GM21423 (cell line): Measurements from ENCODE around the gene CCDC167.
"Not testable (repeated sequence)": the region's sequence is repeated elsewhere in the genome, so short reads cannot be mapped to it uniquely, and the experiment has no call there.

Experiments
- ATAC-seq: cut with Tn5 transposase; IDR thresholded peaks from one replicate; pipeline ENCODE4 v1.9.1; 2021; ENCODE audit warnings: mild to moderate bottlenecking, moderate library complexity; ENCODE audit not compliant: unreplicated experiment

Gene CCDC167

DNA sequence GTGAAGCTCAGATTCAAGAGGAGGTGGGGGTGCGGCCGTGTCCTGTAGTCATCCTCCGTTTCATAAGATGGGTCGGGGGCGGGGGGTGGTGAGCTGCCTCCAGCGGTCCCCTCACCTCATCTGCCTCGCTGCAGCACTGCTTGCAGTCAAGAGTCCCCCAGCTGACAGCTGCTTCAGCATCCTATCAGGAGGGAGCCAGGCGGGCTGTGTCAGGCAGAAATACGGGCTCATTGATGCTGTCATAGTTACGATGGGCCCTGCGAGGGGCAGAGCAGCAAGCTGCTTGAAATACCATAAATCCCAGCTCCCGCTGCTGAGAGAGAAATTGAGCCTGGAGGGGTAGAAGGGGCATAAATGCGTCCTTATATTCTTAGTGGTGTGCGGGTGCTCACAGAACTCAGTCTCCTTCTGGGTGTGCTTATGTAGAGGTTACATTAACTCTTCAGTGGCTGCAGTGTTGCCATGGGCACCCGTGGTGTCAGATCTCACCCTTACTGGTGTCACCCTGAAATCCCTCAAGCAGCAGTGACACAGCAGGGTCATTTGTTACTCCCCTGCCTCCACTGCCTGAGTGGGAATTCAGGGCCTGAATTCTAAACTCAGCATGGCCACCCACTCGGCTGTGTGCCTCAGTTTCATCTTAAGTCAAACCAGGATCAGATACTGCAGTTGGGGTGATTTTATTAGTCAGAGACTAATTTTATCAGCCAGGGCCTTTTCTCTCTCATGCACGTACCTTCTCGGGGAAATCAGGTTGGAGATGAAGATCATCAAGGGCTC lies 21.8 kb downstream of the CCDC167 start:
- ATAC-seq: no peak

DNA sequence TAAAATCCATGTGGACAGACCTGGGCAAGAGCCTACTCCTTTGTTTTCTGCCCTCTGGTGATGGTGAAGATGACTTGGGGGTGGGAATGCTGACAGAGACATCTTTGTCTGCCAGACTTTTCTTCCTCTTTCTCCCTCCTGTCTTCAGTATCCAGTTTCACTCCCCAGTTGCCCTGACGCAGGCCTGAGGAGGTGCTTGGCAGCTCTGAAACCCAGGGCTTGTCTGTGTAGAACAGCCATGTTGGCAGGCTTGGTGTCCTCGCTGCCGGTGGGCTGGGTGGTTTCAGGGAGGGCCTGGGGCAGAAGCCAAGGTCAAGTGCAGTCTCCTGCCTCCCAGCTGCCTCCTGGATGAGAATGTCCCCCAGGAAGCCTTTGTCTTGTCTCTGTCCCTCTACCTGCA lies 22.5 kb downstream of the CCDC167 start:
- no peak for ATAC-seq

- no peak for ATAC-seq
Measured at GRCh38 chr6:37474316-37474715, 25.4 kb downstream of the CCDC167 start.

GRCh38 chr6:37473364-37474095 lies 26.2 kb downstream of the CCDC167 start:
- no peak for ATAC-seq

GRCh38 chr6:37467718-37468117 lies 32.0 kb downstream of the CCDC167 start:
- ATAC-seq: no peak

DNA sequence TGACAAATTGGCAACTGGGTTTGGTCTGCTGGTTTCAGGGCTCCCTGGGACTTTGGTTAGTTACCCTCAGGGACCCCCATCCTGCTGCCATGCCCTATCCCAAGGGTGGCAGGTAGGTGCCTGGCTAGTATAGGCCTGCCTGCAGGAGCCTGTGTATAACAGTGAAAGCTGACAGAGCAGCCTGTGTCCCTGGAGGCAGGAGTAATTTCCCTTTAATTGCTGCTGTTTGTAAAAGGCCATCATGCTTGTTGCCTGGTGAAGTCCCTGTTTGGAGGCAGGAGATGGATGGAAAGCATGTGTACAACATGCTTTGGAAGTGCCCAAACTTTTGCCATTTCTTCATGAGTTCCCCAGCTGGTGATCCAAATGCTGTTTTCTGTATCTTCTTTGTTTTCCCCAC lies 36.6 kb downstream of the CCDC167 start:
- no peak for ATAC-seq

- no peak for ATAC-seq
Measured at GRCh38 chr6:37460805-37461204, 38.9 kb downstream of the CCDC167 start.

DNA sequence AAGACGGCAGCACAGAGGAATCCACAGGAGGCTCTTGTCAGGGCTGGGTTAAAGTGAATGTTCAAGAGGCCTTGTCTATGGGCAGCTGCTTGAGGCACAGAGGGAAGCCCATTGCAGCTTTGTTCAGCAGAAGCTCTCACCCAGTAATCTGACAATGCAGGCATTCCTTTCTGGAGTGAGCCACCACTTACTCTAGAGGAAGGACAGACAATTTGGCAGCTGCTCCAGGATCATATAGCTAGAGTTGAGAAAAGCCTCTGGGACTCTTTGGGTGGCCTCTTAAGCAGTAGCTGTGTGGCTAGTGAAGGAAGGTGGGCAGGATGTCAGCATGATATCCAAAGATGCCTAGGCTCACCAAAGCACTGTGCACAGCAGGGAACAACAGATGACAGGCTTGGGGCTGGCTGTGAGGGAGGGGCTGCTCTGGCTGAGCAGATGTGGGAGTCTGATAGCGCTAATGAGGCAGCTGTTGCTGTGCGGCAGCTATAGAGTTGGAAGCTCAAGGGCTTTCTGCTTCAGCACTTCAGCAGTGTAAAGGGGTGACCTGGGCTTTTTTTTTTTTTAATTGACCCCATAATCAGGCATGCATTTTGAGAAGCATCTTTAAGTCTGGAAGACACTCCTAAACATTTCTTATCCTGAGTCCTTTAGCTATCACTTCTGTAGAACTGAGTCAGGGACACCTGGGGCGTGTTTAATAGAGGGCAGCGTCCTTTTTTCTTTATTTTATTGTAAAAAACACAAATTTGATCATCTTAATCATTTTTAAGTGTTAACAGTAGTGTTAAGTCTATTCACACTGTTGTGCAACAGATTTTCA lies 39.5 kb downstream of the CCDC167 start:
- ATAC-seq: no peak

DNA sequence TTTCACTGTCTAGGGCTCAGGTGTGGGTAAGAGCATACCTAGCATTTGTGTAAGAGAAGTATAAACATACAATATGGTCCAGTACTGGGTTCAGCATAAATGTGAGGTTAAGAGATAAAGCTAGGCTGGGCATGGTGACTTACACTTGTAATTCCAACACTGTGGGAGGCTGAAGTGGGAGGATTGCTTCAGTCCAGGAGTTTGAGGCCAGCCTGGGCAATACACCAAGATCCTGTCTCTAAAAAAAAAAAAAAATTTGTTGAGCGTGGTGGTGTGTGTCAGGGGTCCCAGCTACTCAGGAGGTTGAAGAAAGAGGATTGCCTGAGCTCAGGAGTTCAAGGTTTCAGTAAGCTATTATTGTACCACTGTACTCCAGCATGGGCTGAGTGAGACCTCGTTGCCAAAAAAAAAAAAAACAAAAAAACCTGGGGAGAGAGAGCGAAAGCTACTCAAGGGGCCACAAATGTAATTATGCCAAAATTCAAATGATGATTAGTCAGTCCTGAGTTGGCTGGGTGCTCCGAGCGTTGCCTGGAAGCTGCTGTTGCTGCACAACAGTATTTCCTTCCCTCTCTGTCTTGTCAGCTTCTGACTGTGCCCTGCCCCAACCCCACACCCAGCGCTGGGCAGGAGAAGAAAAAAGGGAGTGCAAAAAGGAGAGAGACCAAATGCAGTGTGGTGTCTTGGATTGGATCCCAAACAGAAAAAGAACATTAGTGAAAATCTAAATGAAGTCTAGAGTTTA lies 42.7 kb downstream of the CCDC167 start:
- no peak for ATAC-seq

DNA sequence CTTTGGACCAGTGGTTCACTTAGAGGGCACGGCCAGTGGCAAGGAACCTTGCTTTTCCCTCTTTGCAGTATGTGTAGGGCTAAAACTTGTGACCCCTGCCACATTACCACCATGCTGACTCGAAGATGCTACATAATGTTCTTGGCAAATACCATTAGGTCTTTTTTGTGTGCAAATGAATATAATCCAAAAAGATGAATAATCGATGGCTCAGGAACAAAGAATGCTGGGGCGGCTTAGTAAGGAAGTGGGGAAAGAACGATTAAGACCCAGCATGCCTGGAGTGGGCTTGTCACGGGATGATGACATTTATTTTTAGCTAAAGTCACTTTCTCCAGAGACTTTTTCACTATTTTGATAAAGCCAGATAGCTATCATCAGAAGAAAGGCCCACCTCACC lies 43.6 kb downstream of the CCDC167 start:
- no peak for ATAC-seq

DNA sequence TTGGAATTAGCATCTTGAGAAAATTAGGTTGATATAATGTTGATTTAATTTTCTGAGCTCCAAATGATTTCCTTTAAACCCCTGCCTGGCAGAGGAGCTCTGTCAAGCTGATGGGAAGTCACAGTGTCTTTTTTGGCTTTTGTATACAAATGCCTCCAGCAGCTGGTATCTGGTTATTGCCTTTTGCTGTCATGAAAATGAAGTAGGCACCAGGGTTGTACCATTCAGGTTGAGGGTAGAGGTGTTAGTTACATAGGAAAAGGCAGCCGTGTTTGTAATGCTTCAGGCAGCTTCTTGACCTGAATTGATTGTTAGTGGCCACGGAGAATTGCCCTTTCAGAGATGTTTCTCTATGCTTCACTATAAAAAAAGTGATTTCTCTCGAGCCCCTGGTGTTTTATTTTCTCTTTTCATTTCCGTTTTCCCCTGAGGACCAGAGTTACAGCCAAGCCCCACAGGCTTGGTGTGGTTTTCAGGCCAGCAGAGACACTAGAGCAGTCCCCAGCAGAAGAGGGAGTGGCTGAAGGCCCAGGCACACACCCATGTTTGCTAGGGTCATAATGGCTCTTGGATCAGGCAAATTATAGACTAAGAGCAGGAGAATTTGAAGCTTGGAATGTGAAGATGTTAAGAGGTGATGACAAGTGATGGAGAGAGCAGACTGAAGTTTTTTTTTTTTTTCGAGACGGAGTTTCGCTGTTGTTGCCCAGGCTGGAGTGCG lies 45.1 kb downstream of the CCDC167 start:
- no peak for ATAC-seq

GRCh38 chr6:37452522-37452921 lies 47.2 kb downstream of the CCDC167 start:
- no peak for ATAC-seq

- ATAC-seq: no peak
Measured at GRCh38 chr6:37451441-37452193, 48.1 kb downstream of the CCDC167 start.

DNA sequence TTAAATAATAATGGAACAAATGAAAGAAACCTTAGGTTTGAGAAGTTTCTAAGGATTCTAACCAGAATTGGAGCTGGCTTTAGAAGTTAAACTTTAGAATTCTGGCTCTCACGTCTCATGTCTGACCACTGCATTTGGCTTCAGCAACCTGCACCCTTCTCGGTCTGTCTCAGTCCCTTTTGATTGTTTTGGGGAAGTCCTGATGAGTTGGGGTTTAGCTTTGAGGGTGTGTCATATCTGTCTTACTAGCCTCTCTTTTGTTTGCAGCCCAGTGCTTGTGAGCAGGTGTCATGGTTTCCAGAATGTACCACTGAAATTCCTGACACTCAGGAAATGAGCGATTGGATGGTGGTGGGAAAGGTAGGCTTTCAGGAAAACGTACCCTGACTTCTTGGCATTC lies 49.7 kb downstream of the CCDC167 start:
- no peak for ATAC-seq

- not testable (repeated sequence) for ATAC-seq
Measured at GRCh38 chr6:37443216-37443542, 56.5 kb downstream of the CCDC167 start.

DNA sequence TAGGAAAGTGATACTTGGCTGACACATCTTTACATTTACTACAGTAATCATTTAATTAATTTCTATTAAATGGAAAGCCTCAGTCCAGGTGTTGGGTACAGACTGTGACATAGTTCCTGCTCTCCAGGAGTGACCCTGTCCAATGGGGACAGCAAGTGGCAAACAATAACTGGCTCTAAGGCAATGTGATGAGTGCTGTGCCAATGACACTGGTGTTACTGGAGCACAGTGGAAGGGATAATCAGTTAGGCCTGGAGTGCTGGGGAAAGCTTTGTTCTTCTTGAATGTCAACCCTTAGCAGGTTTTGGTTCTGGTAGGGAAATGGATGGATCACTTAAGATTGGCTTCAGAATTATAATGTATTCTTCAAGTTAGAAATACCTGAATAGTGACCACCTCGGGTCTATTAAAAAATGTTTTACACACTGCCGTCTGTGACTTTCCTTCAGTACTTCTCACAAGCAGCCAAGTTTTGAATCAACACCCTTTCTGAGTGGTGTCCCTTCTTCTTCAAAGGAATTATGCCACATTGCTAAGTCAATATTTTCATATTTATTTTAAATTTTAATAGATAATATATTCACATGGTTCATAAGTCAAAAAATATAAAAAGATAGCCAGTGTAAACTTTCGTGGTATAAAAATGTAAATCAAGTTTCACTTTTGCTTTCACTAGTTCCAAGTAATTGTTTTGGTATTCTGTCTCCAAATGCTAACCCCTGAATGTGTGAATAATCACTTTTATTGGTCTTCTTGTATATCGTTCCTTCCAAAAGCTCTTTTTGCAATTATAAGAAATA lies 57.1 kb downstream of the CCDC167 start:
- ATAC-seq: no peak

DNA sequence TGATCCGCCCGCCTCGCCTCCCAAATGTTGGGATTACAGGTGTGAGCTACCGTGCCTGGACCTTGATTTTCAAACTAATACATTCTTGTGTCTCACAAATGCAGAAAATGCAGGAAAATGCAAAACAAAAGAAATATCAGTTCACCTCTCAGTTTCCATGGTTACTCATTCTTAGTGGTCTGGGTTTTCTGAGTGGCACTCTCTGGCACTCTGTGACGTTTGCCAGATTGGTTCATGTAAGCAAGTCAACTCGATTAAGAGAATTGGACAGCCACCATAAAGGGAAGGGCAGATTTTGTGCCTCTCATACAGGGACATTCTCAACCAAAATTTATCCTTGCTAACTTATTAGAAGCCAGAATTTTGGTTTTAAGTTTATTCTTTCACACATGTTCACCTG lies 58.0 kb downstream of the CCDC167 start:
- ATAC-seq: no peak

DNA sequence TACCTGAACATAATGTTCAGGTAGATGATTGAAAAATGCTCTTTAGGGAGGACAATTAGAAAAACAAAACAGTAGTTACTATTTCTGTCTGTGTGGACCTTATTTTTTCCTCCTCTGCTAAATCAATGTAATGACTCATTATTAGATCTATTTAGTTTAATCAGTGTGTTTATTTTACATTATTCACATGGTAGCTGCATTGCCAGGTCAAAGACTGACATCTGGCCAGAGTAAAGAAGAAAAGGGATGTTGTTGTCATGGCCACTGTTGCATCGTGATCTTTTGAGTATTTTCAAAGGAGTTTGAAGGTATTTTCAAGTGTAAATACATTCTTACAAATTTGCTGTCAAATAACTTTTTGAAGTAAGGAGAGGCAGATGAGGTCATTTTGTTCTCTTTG lies 60.8 kb downstream of the CCDC167 start:
- ATAC-seq: no peak

DNA sequence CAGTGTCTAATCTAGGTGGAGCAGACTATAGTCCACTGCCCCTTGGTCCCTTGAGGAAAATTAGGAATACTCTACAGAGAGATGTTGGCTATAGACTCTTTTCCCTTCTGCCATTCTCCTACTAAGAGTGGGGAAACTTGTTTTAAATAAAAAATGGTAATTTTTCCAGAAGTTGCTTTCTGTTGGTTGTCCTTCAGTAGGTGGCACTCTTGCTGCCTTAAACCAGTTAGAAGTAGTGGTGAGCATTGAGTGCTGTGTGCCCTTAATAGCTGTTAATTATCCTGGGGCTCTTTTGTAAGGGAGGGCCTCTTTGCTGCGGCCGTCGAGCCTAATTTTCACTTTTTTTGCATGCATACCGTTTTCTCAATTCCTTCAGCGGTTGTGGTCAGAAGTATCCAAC lies 63.9 kb downstream of the CCDC167 start:
- ATAC-seq: no peak
